Activated CD4-positive, CD25-positive, alpha-beta regulatory T cell treated with anti-CD3 and anti-CD28 coated beads, Interleukin-2, amount 50 U/mL, for 16 hours (primary cell): ENCODE results near the gene PLD4.
"Not testable (repeated sequence)": the region's sequence is repeated elsewhere in the genome, so short reads cannot be mapped to it uniquely, and the experiment has no call there.

Source experiments
- DNase-seq: peaks from one replicate; pipeline ENCODE4 v3.0.0-alpha.2; 2020; ENCODE audit warnings: low read depth, low spot score

PLD4 gene

DNA sequence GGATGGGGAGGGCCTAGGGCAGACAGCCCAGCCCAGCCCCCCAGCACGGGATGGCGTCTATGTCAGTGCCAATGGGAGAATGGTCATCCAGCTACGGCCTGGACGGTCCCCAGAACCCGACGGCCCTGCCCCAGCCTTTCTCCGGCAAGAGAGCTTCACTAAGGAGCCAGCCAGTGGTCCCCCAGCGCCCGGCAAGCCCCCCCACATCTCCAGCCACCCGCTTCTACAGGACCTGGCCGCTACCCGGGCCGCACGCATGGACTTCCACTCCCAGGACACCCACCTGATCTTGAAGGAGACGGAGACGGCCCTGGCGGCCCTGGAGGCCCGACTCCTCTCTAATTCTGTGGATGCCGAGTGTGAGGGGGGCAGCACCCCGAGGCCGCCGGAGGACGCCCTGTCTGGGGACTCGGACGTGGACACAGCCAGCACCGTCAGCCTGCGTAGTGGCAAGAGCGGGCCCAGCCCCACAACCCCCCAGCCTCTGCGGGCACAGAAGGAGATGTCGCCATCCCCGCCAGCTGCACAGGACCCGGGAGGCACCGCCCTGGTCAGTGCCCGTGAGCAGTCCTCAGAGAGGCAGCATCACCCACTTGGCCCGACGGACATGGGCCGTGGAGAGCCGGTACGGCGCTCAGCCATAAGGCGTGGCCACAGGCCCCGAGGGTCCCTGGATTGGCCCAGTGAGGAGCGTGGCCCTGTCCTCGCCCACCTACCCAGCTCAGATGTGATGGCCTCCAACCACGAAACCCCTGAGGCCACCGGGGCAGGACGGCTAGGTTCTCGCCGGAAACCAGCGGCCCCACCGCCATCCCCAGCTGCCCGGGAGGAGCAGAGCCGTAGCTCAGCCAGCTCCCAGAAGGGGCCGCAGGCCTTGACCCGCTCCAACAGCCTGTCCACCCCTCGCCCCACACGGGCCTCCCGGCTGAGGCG, 37.7 kb upstream of the PLD4 start:
- DNase-seq, result no peak

- no peak for DNase-seq
These were observed 36.8 kb upstream of the PLD4 start for GRCh38 chr14:104887623-104888488.

- DNase-seq, result no peak
These were observed 35.9 kb upstream of the PLD4 start for GRCh38 chr14:104888489-104889374.

GRCh38 chr14:104889375-104889757, 35.3 kb upstream of the PLD4 start:
- no peak for DNase-seq

GRCh38 chr14:104890292-104890691, 34.4 kb upstream of the PLD4 start:
- not testable (repeated sequence) for DNase-seq

DNA sequence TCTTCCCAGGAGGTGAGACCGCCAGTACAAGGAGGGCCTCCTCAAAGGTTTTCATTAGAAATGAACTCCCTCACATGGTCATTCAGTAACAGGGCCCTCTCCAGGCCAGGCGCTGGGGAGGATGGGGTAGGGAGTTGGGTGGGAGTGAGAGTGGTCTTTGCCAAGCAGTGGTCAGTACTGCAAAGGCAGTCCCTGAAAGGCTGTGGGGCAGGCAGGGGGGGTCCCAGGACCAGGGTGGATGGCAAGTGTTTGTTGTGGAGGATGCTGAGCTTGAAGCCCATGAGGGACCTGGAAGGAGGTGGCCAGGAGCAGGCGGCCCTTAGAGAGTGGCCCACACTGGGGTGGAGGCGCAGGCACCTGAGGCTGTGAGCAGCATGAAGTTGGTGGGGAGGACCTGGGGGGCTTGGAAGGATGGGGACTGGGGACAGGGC, 33.5 kb upstream of the PLD4 start:
- DNase-seq, result no peak

- no peak for DNase-seq
These were observed 32.8 kb upstream of the PLD4 start for GRCh38 chr14:104891664-104892530.

GRCh38 chr14:104892531-104893434, 31.9 kb upstream of the PLD4 start:
- no peak for DNase-seq

- no peak for DNase-seq
These were observed 31.1 kb upstream of the PLD4 start for GRCh38 chr14:104893435-104894207.

- DNase-seq, result no peak
These were observed 30.1 kb upstream of the PLD4 start for GRCh38 chr14:104894331-104895206.

- DNase-seq, result no peak
These were observed 29.4 kb upstream of the PLD4 start for GRCh38 chr14:104895207-104895785.

GRCh38 chr14:104895786-104896661, 28.7 kb upstream of the PLD4 start:
- no peak for DNase-seq

DNA sequence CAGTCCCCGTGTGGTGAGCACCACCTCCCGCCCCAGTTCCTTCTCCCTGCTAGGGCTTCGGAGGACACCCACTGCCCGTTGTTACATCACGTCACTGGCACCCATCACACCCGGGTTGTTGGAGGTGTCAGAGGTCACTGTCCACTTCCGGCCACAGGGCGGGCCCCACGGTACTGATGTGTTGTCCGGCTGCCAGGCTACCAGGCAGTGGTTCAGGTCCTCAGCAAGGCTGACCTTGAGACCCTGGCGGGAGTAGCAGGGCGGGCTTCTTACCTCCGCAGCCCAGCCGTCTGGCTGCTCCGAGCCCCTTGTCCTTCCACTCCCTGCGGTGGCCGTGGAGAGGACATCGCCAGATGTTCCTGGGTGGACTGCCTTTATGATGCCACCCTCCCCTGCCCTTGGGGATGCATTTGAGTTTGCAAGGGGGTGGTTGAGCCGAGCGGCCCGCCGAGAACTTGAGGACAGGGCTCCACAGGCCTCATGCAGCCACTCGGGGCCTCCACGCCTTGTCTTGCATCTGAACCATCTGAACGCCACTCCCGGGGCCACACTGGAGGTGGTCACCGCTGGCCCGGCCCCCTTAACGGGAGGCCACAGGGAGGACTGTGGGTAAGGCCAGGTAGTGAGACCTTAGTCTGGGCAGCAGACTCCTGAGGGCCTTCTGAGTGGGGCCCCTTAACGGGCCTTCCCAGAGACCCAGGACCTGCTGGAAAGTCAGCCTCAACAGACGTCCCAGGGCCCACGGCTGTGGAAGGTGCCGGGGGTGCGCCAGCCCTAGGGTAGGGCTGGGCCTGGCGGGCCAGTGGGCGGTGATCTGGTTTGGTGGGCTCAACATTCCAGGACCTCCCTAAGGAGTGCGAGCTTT, 27.1 kb upstream of the PLD4 start:
- no peak for DNase-seq

DNA sequence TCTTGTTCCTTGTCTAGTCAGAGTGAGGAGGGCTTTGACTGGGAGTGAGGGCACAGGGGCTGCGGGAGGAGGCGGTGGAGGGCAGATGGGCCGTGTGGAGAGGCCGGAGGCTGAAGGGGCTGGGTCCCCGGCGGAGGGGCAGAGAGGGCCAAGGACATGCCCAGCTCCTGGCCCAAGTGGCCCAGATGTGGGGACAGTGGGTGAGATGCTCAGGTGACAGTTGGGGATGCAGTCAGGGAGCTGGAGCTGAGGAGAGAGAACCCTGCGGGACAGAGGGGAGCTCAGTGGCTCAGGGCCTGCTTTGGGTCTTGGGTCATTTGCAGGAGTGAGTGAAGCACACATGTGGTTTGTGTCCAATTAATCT, 26.5 kb upstream of the PLD4 start:
- no peak for DNase-seq

DNA sequence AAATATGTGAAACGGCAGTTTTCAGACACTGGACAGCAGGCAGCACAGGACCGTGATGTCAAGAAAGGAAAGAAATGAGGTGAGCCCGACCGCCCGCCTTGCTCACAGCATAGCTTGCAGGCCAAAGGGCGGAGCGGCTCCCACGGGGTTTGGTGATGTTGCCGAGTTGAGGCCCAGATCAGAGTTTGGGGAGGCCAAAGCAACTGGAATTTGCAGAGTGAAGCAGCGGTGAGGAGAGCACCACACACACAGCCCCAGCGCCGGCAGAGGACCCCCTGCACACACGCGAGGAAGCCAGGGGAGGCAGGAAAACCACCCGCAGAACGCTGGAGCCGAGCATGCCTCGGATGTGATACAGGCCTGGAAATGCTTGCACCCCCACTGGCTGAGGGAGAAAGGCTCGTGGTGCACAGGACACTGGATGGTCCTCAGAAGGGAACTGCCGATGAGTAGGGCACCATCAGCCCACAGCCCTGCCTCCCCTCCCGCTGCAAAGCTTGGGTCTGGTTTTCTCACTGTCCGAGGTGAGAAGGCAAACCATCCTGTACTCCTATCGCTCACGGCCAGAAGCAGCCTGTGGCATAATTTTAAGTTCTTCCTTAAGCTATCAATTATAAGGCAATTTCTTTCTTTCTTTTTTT, 25.7 kb upstream of the PLD4 start:
- DNase-seq, result no peak
